Raji (cell line): ENCODE results near the gene TMEM59L.

Source experiments
- POLR2A ChIP-seq: IDR thresholded peaks from 2 replicates; pipeline ENCODE4 v1.6.1; 2011; ENCODE audit warnings: low read depth, low read length, control low read depth; ENCODE audit not compliant: insufficient read depth

TMEM59L gene

GRCh38 chr19:18612772-18613588, at the start of gene TMEM59L:
TSS of gene TMEM59L (plus strand) at chr19:18612870. CDS start at chr19:18612959, 89 bp downstream.
- no peak for TF ChIP-seq POLR2A

DNA sequence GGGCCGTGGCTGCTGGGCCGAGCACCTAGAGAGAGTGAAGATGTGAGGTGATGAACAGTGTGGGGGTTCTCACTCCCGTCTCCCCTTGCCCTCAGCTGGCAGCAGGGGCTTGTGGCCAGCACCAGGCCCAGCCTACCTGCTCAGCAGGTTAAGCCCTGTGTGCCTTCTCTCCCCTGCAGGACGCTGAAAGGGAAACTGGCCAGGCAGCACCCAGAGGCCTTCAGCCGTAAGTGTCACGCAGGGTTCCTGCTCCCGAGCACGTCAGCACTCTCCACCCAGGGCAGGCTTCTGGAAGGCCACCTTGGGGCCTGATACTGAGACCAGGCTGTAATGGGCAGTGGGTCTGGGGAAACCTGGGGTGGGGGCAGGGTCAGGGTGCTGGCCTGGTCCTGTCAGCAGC, 45.7 kb upstream of the TMEM59L start:
- TF ChIP-seq POLR2A = no peak

- TF ChIP-seq POLR2A = no peak
Measured at GRCh38 chr19:18568367-18568766, 44.3 kb upstream of the TMEM59L start.

GRCh38 chr19:18571564-18572344, 40.9 kb upstream of the TMEM59L start, which contains the start of gene UBA52:
TSS of gene UBA52 (plus strand) at chr19:18571857. CDS start at chr19:18573301, 1,444 bp downstream.
- peak; percentile 92 for TF ChIP-seq POLR2A

GRCh38 chr19:18574691-18575291, 37.9 kb upstream of the TMEM59L start:
- no peak for TF ChIP-seq POLR2A

GRCh38 chr19:18576383-18576782, 36.3 kb upstream of the TMEM59L start:
- TF ChIP-seq POLR2A = no peak

- no peak for TF ChIP-seq POLR2A
Measured at GRCh38 chr19:18577365-18577914, 35.2 kb upstream of the TMEM59L start.

DNA sequence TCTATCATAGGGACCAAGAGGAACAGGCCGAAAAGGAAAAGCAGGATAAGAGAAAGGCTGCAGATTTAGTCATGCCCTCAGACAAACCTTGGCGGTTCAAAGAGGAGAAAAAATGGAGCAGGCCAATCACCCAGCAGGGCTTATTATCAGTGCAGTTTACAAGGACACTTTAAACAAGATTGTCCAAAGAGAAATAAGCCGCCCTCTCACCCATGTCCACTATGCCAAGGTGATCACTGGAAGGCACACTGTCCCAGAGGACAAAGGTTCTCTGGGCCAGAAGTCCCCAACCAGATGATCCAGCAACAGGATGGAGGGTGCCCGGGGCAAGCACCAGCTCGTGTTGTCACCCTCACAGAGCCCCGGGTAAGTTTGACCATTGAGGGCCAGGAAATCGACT, 32.4 kb upstream of the TMEM59L start:
- TF ChIP-seq POLR2A = no peak

GRCh38 chr19:18586306-18586705, 26.4 kb upstream of the TMEM59L start:
- no peak for TF ChIP-seq POLR2A

DNA sequence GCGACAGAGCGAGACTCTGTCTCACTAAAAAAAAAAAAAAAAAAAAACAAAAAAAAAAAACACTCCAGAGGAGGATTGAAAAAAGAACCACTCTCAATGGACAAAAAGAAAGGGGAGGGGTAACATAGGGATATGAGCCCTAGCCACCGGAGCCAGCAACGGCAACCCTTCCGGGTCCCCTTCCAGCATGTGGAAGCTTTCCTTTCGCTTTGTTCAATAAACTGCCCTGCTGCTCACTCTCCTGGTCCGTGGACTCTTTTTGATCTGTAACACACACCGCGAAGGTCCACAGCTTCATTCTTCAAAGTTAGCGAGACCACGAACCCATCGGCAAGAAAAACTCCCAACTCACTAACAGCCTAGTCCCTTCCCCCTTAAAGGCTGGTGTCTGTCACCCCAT, 25.1 kb upstream of the TMEM59L start:
- no peak for TF ChIP-seq POLR2A

DNA sequence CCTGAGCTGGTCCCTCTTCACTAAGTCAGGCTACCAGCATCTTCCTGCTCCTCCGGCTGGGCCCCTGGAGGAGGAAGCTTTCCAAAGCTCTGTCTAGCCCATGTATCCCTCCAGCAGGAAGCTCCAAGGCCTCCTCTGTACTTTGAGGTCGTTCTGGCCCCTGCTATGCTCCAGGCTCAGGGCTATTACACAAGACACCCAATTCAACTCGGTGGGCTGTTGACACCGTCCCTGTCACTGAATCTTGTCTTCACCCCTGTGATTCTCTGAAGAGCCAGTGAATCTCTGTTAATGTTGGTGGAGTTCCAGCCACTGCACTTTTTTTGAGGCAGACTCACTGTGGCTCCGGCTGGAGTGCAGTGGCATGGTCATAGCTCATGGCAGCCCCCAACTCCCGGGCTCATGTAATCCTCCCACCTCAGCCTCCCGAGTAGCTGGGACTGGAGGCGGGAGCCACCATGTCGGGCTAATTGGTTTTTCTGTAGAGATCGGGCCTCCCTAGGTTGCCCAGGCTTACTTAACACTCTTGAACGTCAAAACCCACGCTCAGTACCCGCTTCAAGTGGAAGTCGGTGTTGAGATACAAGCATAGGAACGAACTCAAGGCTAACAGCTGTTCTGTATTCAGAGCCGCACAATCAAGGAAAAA, 24.6 kb upstream of the TMEM59L start:
- no peak for TF ChIP-seq POLR2A

DNA sequence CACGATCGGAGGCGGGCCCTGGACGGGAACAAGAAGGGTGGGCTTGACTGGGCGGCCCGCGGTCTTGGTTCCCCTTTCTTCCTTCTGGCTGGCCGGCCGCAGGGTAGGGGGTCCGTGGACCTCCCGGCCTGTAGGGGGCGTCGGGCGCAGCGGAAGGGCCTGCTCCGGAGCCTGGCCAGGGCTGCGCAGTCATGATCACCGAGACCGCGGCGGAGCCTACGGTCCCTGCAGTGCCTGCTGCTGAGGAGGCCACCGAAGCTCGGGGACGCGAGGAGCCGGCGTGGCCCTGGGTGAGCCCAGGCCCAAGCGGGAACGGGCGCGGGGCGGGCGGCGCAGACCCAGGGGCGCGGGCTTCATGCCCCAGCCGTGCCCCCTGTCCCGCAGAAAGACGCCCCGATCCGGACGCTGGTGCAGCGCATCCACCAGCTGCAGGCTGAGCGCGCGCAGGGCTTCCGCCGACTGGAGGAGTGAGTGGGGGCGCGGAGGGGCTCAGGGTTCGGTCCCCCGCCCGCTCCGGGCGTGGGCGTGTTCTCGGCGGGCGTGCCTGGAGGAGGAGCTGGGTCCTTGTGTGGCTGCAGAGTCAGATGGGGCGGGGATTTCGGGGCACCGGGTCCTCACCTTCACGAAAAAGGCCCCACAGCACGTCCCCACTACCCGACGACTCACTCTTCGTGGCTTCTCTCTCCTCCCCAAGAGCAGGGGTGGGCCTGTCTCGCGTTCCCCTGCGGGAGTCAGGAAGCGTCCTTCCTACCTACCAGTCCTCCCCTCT, 23.9 kb upstream of the TMEM59L start, which contains the start of gene REX1BD:
TSS of gene REX1BD (plus strand) at position 188 of the 769 bp plus-strand sequence. CDS start at position 192, 4 bp downstream.
- TF ChIP-seq POLR2A = peak; percentile 95

DNA sequence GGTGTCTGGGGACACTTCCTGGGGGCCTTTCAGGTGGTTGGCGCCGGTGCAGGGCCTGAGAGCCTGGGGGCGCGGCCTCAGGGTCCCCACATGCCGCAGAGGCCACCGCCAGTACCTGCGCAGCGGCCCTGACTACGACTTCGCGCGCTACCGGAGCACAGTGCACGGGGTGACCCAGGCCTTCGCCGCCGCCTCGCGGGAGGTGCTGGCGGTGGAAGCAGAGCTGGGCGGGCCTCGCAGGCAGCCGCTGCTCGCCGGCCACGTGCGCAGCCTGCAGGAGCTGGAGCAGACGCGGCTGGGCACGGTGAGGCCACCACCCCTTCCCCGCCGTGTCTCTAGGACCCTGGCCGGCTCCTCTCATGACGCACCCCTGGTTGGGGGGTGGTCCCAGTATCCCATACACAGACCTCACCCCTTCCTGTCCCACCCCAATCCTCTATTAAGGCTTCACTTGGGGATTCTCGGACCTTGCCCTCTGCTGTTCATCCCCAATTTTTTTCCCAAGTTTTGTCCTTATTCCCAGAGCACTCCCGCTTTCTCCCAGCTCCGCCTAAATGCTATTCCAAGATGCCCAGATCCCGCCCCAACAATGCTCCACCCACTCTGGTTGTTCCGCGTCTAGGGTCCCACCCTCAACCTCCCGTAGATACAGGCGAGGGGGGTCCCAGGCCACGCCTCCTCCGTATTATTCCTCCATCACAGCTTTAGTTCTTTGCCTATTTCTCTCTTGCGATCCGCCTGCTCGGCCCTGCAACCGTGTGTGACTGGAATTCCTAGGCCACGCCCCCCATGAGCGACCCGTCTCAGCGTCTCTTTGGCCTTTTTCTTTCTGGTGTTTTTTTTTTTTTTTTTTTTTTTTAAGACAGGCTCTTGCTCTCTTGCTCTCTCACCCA, 23.0 kb upstream of the TMEM59L start:
- no peak for TF ChIP-seq POLR2A
